HG03066 (cell line): ENCODE data around the gene TARDBP.
"Not testable (repeated sequence)": the region's sequence is repeated elsewhere in the genome, so short reads cannot be mapped to it uniquely, and the experiment has no call there.

ENCODE experiments used
- ATAC-seq: cut with Tn5 transposase; IDR thresholded peaks from one replicate; pipeline ENCODE4 v1.9.1; 2021; ENCODE audit warnings: low read depth; ENCODE audit not compliant: unreplicated experiment

Gene TARDBP

GRCh38 chr1:10992004-10992403, 20.4 kb upstream of the TARDBP start:
- not testable (repeated sequence) for ATAC-seq

DNA sequence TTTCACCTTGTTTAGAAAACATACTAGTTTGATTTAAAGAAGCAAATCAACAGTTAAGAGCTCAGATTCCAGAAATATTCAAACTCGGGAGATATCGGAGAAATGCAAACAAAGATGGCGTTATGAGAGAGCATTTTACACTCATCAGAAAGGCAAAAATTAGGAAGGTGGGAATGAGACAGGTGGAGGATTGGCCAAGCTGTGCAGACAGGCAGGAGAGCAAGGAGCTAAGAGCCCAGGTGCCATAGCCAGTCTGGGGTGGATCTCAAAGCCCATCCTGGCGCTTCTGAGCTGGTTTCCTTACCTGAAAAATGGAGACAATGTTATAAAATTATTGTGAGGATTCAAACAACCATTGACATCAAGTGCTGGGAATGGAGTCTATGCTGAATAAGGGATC, 19.6 kb upstream of the TARDBP start:
- ATAC-seq, result no peak

GRCh38 chr1:10996100-10996499, 16.4 kb upstream of the TARDBP start:
- ATAC-seq, result no peak

DNA sequence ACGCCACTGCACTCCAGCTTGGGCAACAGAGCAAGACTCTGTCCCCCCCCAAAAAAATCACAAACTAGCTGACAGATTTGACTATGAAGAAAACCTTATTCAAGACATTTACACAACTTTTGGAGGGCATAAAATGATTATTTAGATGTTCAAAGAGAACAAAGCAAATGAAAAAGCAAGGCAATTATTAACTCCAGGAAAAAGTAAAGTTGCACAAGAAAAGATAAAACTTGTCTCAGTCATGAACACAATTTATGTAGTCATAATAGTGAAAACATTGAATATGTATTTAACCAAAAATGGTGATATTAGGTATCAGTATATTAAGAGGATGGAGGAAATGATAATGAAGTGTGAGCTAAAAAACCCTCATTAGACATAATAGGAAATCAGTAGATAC, 11.9 kb upstream of the TARDBP start:
- ATAC-seq, result no peak

GRCh38 chr1:11013160-11013531, 692 bp downstream of the TARDBP start:
- ATAC-seq, result no peak

DNA sequence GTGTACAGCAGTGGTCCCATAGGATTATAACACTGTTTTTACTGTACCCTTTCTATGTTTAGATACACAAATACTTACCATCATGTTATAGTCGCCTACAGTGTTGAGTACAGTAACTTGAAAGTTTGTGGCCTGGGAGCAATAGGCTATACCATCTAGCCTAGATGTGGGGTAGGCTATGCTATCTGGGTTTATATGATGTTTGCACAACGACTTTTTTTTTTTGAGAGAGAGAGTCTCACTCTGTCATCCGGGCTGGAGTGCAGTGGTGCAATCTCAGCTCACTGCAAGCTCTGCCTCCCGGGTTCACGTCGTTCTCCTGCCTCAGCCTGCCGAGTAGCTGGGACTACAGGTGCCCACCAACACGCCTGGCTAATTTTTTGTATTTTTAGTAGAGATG, 6.9 kb downstream of the TARDBP start:
- ATAC-seq, result not testable (repeated sequence)

GRCh38 chr1:11019971-11020370, 7.5 kb downstream of the TARDBP start:
- ATAC-seq, result no peak

DNA sequence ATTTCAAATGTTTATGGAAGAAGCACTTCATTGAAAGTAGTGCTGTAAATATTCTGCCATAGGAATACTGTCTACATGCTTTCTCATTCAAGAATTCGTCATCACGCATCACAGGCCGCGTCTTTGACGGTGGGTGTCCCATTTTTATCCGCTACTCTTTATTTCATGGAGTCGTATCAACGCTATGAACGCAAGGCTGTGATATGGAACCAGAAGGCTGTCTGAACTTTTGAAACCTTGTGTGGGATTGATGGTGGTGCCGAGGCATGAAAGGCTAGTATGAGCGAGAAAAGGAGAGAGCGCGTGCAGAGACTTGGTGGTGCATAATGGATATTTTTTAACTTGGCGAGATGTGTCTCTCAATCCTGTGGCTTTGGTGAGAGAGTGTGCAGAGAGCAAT, 10.7 kb downstream of the TARDBP start:
- ATAC-seq, result no peak

DNA sequence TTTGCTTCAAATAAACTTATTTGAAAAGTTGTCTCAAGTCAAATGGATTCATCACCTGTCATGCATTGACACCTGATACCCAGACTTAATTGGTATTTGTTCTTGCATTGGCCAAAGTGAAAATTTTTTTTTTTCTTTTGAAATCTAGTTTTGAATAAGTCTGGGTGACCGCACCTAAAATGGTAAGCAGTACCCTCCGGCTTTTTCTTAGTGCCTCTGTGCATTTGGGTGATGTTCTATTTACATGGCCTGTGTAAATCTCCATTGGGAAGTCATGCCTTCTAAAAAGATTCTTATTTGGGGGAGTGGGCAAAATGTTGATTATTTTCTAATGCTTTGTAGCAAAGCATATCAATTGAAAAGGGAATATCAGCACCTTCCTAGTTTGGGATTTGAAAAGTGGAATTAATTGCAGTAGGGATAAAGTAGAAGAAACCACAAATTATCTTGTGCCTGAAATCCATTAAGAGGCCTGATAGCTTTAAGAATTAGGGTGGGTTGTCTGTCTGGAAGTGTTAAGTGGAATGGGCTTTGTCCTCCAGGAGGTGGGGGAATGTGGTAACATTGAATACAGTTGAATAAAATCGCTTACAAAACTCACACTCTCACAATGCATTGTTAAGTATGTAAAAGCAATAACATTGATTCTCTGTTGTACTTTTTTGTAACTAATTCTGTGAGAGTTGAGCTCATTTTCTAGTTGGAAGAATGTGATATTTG, 11.9 kb downstream of the TARDBP start:
- ATAC-seq, result no peak

- no peak for ATAC-seq
These were observed 12.4 kb downstream of the TARDBP start for GRCh38 chr1:11024874-11025203.

DNA sequence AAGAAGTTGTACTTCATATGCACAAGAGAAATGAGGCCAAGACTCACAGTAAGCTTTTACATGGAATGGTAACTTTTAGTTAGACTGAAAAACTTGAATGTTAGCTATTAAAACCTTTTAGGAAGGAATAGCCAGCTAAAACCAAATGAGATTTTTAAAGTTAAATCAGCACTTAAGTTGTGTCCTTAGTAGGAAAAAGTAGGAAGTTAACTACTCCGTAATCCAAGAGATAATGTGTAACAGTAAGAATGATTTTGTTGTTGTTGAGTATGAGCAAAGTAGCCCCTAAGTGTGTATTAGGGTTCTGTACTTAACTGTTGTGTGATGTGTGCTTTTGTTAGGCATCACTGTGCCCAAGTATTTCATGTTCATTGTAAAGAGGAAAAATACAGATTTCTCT, 13.2 kb downstream of the TARDBP start:
- ATAC-seq, result no peak

DNA sequence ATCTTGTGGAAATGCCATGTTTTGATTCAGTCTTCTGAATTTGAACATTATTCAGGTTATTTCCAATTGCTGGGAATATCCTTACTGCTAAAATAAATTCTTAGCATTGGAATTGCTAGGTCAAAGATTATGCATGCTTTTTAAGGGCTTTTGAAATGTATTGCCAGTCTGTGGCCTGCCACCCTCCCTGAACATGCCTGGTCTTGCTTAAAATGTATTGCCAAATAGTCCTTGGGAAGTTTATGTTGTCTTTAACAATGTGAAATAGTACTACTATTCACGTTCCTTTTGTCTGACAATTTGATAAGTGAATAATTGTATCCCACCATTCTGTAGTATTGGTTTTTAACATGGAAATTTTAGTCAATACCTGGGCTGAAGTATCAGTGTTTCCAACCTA, 13.6 kb downstream of the TARDBP start:
- ATAC-seq, result no peak

- ATAC-seq, result no peak
These were observed 14.4 kb downstream of the TARDBP start for GRCh38 chr1:11026903-11027302.

DNA sequence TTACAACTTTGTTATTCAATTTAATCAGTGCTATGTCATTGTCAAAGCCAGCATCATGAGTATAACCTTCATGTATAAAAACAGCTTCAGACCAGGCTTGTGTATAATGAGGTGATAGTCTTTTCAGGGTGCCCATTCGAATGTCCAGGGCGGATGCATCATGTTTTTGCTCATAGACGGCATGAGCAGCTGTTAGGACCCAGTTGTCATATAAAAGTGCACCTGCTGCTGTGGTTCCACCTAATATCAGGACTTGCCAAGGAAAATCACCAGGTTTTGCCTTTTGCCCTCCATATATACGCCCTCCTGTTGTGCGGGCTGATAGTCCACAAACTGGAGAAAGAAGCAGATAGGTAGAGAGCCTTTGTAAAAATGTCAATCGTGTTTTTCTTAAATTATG, 14.9 kb downstream of the TARDBP start:
- ATAC-seq, result no peak

- no peak for ATAC-seq
These were observed 15.6 kb downstream of the TARDBP start for GRCh38 chr1:11028018-11028417.

- no peak for ATAC-seq
These were observed 18.4 kb downstream of the TARDBP start for GRCh38 chr1:11030865-11031264.

GRCh38 chr1:11031624-11032262, 19.3 kb downstream of the TARDBP start:
- ATAC-seq, result no peak

GRCh38 chr1:11037019-11037739, 24.7 kb downstream of the TARDBP start:
- not testable (repeated sequence) for ATAC-seq

DNA sequence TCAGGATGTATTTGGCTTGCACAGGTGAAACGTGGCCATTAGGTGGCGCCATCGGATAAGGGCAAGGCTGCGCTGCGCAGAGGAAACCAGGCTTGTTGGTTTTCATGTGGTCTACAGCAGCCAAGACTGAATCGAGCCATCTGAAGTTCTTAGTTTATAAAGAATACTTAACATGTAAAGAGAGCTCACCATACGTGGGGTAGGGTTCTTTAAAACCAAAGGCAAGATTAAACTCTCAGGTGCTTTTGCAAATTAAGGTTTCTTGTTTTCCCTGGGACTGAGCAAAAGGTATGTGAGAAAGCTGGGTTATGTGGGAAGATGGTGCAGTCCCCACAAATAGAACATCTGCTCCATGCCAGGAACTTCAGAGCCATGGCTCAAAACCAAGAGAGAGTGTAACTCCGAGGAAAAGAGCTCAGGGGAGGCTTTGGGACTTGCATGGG, 25.3 kb downstream of the TARDBP start:
- no peak for ATAC-seq

DNA sequence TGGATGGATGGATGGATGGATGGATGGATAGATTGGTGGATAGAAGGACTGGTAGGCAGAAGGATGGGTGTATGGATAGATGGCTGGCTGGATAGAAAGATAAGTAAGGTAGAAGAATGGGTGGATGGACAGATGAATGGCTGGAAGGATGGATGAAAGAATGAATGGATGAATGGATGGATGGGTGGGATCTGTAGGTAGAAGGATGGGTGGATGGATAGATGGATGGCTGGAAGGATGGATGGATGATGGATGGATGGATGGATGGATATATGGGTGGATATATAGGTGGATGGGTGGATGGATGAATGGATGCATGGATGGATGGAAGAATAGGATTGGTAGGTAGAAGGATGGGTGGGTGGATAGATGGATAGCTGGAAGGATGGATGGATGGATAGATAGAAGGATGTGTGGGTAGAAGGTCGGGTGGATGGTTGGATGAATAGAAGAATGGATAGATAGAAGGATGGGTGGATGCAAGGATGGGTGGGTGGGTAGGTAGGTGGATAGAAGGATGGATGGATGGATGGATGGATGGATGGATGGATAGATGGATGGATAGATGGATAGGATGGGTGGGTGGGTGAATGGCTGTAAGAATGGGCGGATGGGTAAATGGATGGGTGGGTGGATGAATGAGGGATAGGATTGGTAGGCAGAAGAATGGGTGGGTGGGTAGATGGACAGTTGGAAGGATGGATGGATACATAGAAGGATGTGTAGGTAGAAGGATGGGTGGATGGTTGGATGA, 27.1 kb downstream of the TARDBP start:
- ATAC-seq, result no peak

DNA sequence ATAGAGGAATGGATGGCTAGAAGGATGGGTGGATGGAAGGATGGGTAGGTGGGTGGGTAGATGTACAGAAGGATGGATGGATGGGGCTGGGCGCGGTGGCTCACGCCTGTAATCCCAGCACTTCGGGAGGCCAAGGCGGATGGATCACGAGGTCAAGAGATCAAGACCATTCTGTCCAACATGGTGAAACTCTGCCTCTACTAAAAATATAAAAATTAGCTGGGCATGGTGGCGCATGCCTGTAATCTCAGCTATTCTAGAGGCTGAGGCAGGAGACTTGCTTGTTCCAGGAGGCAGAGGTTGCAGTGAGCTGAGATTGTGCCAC, 27.6 kb downstream of the TARDBP start:
- ATAC-seq, result not testable (repeated sequence)
